ENCODE results near the gene PIEZO1. TPM values are rescaled to one million over a fixed set of nuclear protein-coding genes. Genes with fewer than 3 reads are reported as not detected.
"Not testable (repeated sequence)": the region's sequence is repeated elsewhere in the genome, so short reads cannot be mapped to it uniquely, and the experiment has no call there.

Gene PIEZO1
- total RNA-seq, 4 donors from 2014 or later, result 196 to 281 (median 206) TPM

DNA sequence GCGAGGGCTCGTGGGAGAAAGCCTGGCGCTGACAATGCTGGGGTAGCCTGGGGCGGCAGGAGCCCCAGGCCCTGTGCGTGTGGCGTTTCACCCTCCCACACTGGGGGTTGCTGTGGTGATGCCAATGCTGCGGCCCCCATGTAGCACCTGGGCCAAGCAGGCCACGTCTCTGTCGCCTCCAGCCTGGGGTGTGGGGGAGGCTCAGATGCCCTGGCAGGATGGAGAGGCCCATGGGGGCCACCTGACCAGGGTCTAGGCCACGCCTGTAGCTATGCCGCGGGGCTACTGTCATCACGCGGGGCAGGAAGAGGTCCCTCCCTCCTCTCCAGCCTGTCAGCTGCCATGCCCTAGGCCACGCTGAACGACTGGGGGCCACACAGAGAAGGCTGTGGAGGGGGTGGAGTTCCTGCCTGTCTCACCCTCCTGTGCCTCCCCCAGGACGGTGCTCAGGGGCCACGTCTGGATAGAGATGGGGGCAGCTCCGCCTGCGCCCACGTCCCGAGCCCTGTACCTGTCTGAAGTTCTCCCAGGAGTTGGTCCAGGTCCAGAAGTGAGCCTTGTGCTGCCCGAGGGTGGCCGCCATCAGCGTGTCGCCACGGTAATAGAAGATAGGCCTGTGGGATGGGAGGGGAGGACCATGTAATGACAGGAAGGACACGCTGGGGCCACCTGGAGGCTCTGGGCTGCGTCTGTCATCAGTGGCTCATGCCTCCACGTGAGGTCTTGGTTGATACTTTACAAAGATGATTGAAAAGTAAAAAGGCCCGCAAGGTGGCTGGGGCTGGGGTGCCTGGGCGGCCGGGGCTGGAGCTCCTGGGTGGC lies 39.4 kb upstream of the PIEZO1 start:
- DNase-seq (ENCODE audit: low spot score in 2 of 2), result no peak
- no peak for TF ChIP-seq POLR2A (IDR thresholded peaks at IDR 0.05)
- TF ChIP-seq, protein P1, sequence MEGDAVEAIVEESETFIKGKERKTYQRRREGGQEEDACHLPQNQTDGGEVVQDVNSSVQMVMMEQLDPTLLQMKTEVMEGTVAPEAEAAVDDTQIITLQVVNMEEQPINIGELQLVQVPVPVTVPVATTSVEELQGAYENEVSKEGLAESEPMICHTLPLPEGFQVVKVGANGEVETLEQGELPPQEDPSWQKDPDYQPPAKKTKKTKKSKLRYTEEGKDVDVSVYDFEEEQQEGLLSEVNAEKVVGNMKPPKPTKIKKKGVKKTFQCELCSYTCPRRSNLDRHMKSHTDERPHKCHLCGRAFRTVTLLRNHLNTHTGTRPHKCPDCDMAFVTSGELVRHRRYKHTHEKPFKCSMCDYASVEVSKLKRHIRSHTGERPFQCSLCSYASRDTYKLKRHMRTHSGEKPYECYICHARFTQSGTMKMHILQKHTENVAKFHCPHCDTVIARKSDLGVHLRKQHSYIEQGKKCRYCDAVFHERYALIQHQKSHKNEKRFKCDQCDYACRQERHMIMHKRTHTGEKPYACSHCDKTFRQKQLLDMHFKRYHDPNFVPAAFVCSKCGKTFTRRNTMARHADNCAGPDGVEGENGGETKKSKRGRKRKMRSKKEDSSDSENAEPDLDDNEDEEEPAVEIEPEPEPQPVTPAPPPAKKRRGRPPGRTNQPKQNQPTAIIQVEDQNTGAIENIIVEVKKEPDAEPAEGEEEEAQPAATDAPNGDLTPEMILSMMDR (IDR thresholded peaks at IDR 0.05), result no peak
- intact Hi-C loops (cut with DNase I; ENCODE audit: low total_unique reads), result no loop called here
- H3K4me3 ChIP-seq (ENCODE audit: low read depth, poor library complexity, severe bottlenecking), result no peak overlapping the region
- 87 to 89% methylated on average over 29 to 33 of the region's 33 CpGs for WGBS, 2 donors

DNA sequence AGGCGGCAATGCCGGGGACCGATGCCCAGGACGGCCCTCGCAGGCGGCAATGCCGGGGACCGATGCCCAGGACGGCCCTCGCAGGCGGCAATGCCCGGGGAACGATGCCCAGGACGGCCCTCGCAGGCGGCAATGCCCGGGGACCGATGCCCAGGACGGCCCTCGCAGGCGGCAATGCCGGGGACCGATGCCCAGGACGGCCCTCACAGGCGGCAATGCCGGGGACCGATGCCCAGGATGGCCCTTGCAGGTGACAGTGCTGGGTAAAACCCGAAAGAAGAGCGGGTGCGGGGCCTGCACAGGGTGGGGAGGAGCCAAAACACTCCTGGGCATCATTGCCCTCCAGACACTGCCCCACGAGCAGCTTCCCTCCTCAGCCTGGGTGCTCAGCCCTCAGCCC lies 38.6 kb upstream of the PIEZO1 start:
- DNase-seq (ENCODE audit: low spot score in 2 of 2); H3K4me3 ChIP-seq (ENCODE audit: low read depth, poor library complexity, severe bottlenecking); intact Hi-C loops (cut with DNase I; ENCODE audit: low total_unique reads): not testable (repeated sequence)
- 97 to 98% methylated on average over 15 to 19 of the region's 31 CpGs for whole genome bisulfite sequencing, 2 donors

DNA sequence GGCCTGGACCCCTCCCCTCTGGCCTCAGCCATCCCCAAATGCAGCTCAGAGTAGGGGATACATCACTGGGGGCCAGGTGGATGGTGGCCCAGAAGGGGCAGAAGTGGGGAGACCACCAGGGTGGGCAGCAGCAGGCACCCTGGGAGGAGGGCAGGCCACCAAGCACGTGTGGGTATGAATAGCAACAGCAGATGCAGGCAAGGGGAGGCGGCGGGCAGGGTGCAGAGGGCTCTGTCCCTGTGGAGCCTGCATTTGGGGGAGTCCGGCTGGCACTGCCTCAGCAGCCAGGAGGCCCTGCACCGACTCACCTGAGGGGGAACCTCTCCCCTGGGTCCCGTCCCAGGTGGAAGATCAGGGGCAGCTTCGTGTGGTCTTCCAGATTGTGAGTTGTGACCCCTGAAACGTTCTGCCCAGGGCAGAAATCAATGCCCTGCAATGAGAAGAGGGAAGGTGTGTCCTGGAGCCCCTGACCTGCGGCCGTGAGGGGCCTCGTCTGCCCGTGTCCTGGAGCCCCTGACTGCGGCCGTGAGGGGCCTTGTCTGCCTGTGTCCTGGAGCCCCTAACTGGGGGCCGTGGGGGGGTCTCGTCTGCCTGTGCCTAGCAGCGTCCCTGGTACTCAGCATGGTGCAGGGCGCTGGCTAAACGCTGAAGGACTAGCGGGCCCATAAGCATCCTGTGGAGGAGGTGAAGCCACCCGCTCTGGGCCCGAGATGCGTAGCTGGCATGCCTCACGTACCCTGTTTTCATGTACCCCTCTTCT lies 37.4 kb upstream of the PIEZO1 start:
- intact Hi-C loops (cut with DNase I; ENCODE audit: low total_unique reads), result no loop called here
- no peak for DNase-seq (ENCODE audit: low spot score in 2 of 2)
- WGBS, 2 donors, result 93 to 95% methylated on average over 22 to 24 of the region's 24 CpGs
- H3K4me3 ChIP-seq (ENCODE audit: low read depth, poor library complexity, severe bottlenecking), result no peak overlapping the region
- TF ChIP-seq, protein P1 (IDR thresholded peaks at IDR 0.05), result no peak
- no peak for TF ChIP-seq POLR2A (IDR thresholded peaks at IDR 0.05)

DNA sequence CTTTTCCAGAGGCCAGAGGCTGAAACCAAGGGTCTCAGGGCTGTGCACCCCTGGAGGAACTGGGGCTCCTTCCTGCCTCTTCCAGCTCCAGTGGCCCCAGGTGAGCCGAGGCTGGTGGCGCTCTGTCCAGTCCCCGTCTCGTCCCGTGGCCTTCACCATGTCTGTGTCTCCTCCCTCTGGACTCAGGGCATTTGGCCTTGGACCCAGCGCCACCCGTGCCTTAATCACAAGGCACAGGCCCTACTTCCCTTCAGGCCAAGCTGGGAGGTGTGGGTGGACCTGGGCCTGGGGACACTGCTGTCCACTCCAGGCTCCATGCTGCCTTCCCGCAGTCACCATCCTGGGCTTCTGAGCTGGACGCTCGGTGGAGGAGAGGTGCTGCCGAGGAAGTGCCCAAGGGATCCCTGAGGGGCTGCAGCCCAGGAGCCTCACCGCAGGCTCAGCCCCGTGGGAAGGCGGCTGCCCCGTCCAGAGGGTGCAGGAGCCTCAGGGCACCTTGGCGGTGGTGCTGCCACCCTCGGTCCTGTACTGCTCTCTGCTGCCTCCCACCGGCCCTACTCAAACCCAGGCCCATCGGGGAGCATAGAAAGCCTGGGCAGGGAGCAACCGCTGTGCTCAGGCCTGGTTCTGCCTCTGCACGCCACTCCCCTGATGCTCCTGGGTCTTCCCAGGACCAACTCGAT lies 36.3 kb upstream of the PIEZO1 start:
- H3K4me3 ChIP-seq (ENCODE audit: low read depth, poor library complexity, severe bottlenecking), result no peak overlapping the region
- no peak for TF ChIP-seq POLR2A (IDR thresholded peaks at IDR 0.05)
- TF ChIP-seq, protein P1 (IDR thresholded peaks at IDR 0.05), result no peak
- no peak for DNase-seq (ENCODE audit: low spot score in 2 of 2)
- intact Hi-C loops (cut with DNase I; ENCODE audit: low total_unique reads), result no loop called here
- 84 to 92% methylated on average over 12 to 18 of the region's 22 CpGs for whole genome bisulfite sequencing, 2 donors

GRCh38 chr16:88820385-88821025 lies 35.5 kb upstream of the PIEZO1 start:
- DNase-seq (ENCODE audit: low spot score in 2 of 2), result no peak
- 81 to 88% methylated on average over 7 to 20 of the region's 20 CpGs for WGBS, 2 donors
- intact Hi-C loops (cut with DNase I; ENCODE audit: low total_unique reads), result no loop called here
- TF ChIP-seq POLR2A (IDR thresholded peaks at IDR 0.05), result no peak
- TF ChIP-seq, protein P1 (IDR thresholded peaks at IDR 0.05), result no peak
- no peak overlapping the region for H3K4me3 ChIP-seq (ENCODE audit: low read depth, poor library complexity, severe bottlenecking)

Measured in lower leg skin (tissue), 4 donors.